A549 (cell line): Measurements from ENCODE around the gene ZNF423. TPM values are rescaled to one million over a fixed set of nuclear protein-coding genes. Genes with fewer than 3 reads are reported as not detected.

Experiments
- ATAC-seq, 2 experiments: fragments of 200-7000 bp in 1 of 2; fragments of >200 bp in 1 of 2; cut with Nextera tagmentation in 1 of 2; cut with Tn5 transposase in 1 of 2; 3 replicates each; pipeline versions ENCODE4 v1.8.0 to v1.9.1; 2018 to 2020; ENCODE audit warnings: mild to moderate bottlenecking in 1 of 2, moderate library complexity in 1 of 2
- CTCF ChIA-PET: fragments of 300-600 bp; sonication (Branson Sonifier 250); formaldehyde crosslinking; extraction: SDS; loops from one replicate; lab custom pipeline; 2021; ENCODE audit warnings: antibody characterized with exemption, inconsistent platforms; lab: Yijun Ruan, JAX
- POLR2A ChIA-PET: fragments of 350-600 bp; formaldehyde crosslinking; extraction: SDS; loops from one replicate; lab custom pipeline; 2021; ENCODE audit warnings: antibody characterized with exemption, inconsistent platforms; lab: Yijun Ruan, JAX
- DNase-seq, 2 experiments: peaks; one replicate each; pipeline versions ENCODE4 v3.0.0 to v3.0.0-alpha.2; 2011 to 2016; ENCODE audit warnings: low read depth in 1 of 2, low spot score in 1 of 2
- FAIRE-seq: peaks from 2 replicates; lab custom pipeline; 2011; peaks lifted over from hg19 to GRCh38; lab: Jason Lieb, UNC
- H3K27ac ChIP-seq, 2 experiments: fragments of >200 bp; sonication (Bioruptor Twin); formaldehyde crosslinking; 3 replicates each; pipeline ENCODE4 v1.5.1; 2016 to 2017
- H3K4me1 ChIP-seq: fragments of >200 bp; sonication (Bioruptor Twin); formaldehyde crosslinking; 3 replicates; pipeline ENCODE4 v1.6.1; 2016
- H3K4me2 ChIP-seq: fragments of >200 bp; sonication (Bioruptor Twin); formaldehyde crosslinking; 3 replicates; pipeline ENCODE4 v1.6.1; 2016
- H3K4me3 ChIP-seq: fragments of >200 bp; sonication (Bioruptor Twin); formaldehyde crosslinking; 3 replicates; pipeline ENCODE4 v1.5.1; 2016
- H3K9me3 ChIP-seq: fragments of >200 bp; sonication (Bioruptor Twin); formaldehyde crosslinking; 3 replicates; pipeline ENCODE4 v1.6.1; 2016
- BCL3 ChIP-seq: fragments of >200 bp; sonication (Bioruptor Twin); formaldehyde crosslinking; IDR thresholded peaks from 3 replicates; pipeline ENCODE4 v1.6.1; 2016
- BHLHE40 ChIP-seq: IDR thresholded peaks from 2 replicates; pipeline ENCODE4 v1.6.1; 2012; ENCODE audit warnings: low read depth, low read length, inconsistent platforms
- CBX2 ChIP-seq: fragments of 200-600 bp; sonication (generic); IDR thresholded peaks from 2 replicates; pipeline ENCODE4 v1.6.1; 2016; ENCODE audit warnings: low read depth, mild to moderate bottlenecking, borderline replicate concordance
- CHD2 ChIP-seq: fragments of 150-350 bp; IDR thresholded peaks from 2 replicates; pipeline ENCODE4 v1.6.1; 2014; ENCODE audit warnings: low read length; ENCODE audit not compliant: partially characterized antibody
- CHD4 ChIP-seq: fragments of 200-600 bp; sonication (generic); IDR thresholded peaks from 2 replicates; pipeline ENCODE4 v1.6.1; 2016; ENCODE audit warnings: antibody characterized with exemption, mild to moderate bottlenecking, borderline replicate concordance
- EHF ChIP-seq: fragments of 250-450 bp; sonication (Bioruptor Pico); IDR thresholded peaks from 2 replicates; pipeline ENCODE4 v1.5.0; 2020; ENCODE audit warnings: mild to moderate bottlenecking
- EP300 ChIP-seq, 2 experiments: fragments of >200 bp; sonication (Bioruptor Twin); formaldehyde crosslinking; IDR thresholded peaks; 2 replicates in 1 of 2; 3 replicates in 1 of 2; pipeline ENCODE4 v1.6.1; 2016 to 2017
- ESRRA ChIP-seq: fragments of 150-350 bp; IDR thresholded peaks from 2 replicates; pipeline ENCODE4 v1.6.1; 2014; ENCODE audit warnings: mild to moderate bottlenecking, low read length, borderline replicate concordance
- FOSB ChIP-seq: fragments of 250-450 bp; sonication (Bioruptor Pico); IDR thresholded peaks from 2 replicates; pipeline ENCODE4 v1.5.0; 2020; ENCODE audit warnings: mild to moderate bottlenecking, moderate library complexity
- FOSL2 ChIP-seq, 2 experiments: fragments of 450-650 bp in 1 of 2; fragments of >200 bp in 1 of 2; sonication (Bioruptor Twin) in 1 of 2; formaldehyde crosslinking; IDR thresholded peaks; 2 replicates each; pipeline versions ENCODE4 v1.5.0 to v1.6.1; 2016 to 2020; ENCODE audit warnings: mild to moderate bottlenecking in 1 of 2, moderate library complexity in 1 of 2
- GATA3 ChIP-seq: IDR thresholded peaks from 2 replicates; pipeline ENCODE4 v1.6.1; 2012; ENCODE audit warnings: borderline replicate concordance
- HOXA7 ChIP-seq: fragments of 250-450 bp; sonication (Bioruptor Pico); IDR thresholded peaks from 2 replicates; pipeline ENCODE4 v1.5.0; 2020; ENCODE audit warnings: mild to moderate bottlenecking, moderate library complexity
- HOXB5 ChIP-seq: fragments of 250-450 bp; sonication (Bioruptor Pico); IDR thresholded peaks from 2 replicates; pipeline ENCODE4 v1.5.0; 2020; ENCODE audit warnings: mild to moderate bottlenecking, moderate library complexity
- JUN ChIP-seq, 2 experiments: fragments of >200 bp; sonication (Bioruptor Twin); formaldehyde crosslinking; IDR thresholded peaks; 2 replicates in 1 of 2; 3 replicates in 1 of 2; pipeline ENCODE4 v1.6.1; 2016 to 2017
- KDM5A ChIP-seq: fragments of 200-600 bp; sonication (generic); IDR thresholded peaks from 2 replicates; pipeline ENCODE4 v1.6.1; 2016; ENCODE audit warnings: antibody characterized with exemption, mild to moderate bottlenecking
- MAFK ChIP-seq: fragments of 450-650 bp; IDR thresholded peaks from 2 replicates; pipeline ENCODE4 v1.6.1; 2014; ENCODE audit not compliant: partially characterized antibody
- NPAS2 ChIP-seq: fragments of 250-450 bp; sonication (Bioruptor Pico); IDR thresholded peaks from 2 replicates; pipeline ENCODE4 v1.8.0; 2022; ENCODE audit warnings: mild to moderate bottlenecking, moderate library complexity, borderline replicate concordance
- NR3C1 ChIP-seq: fragments of >200 bp; sonication (Bioruptor Twin); formaldehyde crosslinking; IDR thresholded peaks from 3 replicates; pipeline ENCODE4 v1.6.1; 2017
- PBX3 ChIP-seq: IDR thresholded peaks from 2 replicates; pipeline ENCODE4 v1.6.1; 2012
- RARB ChIP-seq: fragments of 250-450 bp; sonication (Bioruptor Pico); IDR thresholded peaks from 2 replicates; pipeline ENCODE4 v1.8.0; 2021; ENCODE audit warnings: mild to moderate bottlenecking, moderate library complexity
- REST ChIP-seq: fragments of 200-600 bp; sonication (generic); IDR thresholded peaks from 2 replicates; pipeline ENCODE4 v1.6.1; 2016; ENCODE audit warnings: antibody characterized with exemption, mild to moderate bottlenecking, moderate library complexity
- RNF2 ChIP-seq: fragments of 200-600 bp; sonication (generic); IDR thresholded peaks from 2 replicates; pipeline ENCODE4 v1.6.1; 2016; ENCODE audit warnings: low read depth, mild to moderate bottlenecking, antibody characterized with exemption, moderate library complexity, borderline replicate concordance
- TFCP2L1 ChIP-seq: fragments of 250-450 bp; sonication (Bioruptor Pico); IDR thresholded peaks from 2 replicates; pipeline ENCODE4 v1.5.0; 2021; ENCODE audit warnings: mild to moderate bottlenecking
- ZFP36 ChIP-seq: fragments of 450-650 bp; IDR thresholded peaks from 2 replicates; pipeline ENCODE4 v1.6.1; 2014; ENCODE audit warnings: borderline replicate concordance; ENCODE audit not compliant: partially characterized antibody
- ZNF302 ChIP-seq: fragments of 250-450 bp; sonication (Bioruptor Pico); IDR thresholded peaks from 2 replicates; pipeline ENCODE4 v1.9.0; 2021; ENCODE audit warnings: inconsistent platforms, mild to moderate bottlenecking, moderate library complexity
- ZSCAN20 ChIP-seq: fragments of 250-450 bp; sonication (Bioruptor Pico); IDR thresholded peaks from 2 replicates; pipeline ENCODE4 v1.8.0; 2022; ENCODE audit warnings: mild to moderate bottlenecking, moderate library complexity
- WGBS: methylation state at CpG from one replicate; pipeline ENCODE4 v1.1.6; 2017; ENCODE audit errors: missing lambda C conversion rate; 5-methylcytosine and 5-hydroxymethylcytosine counted together
- polyA plus RNA-seq, 4 experiments: library from polyadenylated mRNA; depleted of rRNA in 3 of 4; stranded (reverse); fragments of >200 nt; fragmentation: RNase III in 1 of 4; extraction: RNeasy Plus Mini Kit Qiagen cat#74134 plus additional on column Dnase treatment in 1 of 4; gene quantifications; 2 replicates in 3 of 4; 3 replicates in 1 of 4; pipeline ENCODE4 v1.2.3, GENCODE V29; 2011 to 2017

Gene ZNF423
- polyA plus RNA-seq, 2 of the 4 experiments (the other 2 are of a cell fraction) = 0.04 to 0.10 TPM

GRCh38 chr16:49779979-49780378 is 75.9 kb downstream of the ZNF423 start:
- ChIA-PET CTCF (no interaction called here), POLR2A (no interaction called here)
- no peak for ATAC-seq
- no peak for DNase-seq
- TF ChIP-seq MAFK = no peak
- no peak for TF ChIP-seq REST
- no peak for TF ChIP-seq EP300 (IDR thresholded peaks at IDR 0.05)
- no peak for TF ChIP-seq GATA3
- TF ChIP-seq HOXA7 = no peak
- TF ChIP-seq ZSCAN20 (CRISPR knock-in tag) = no peak
- TF ChIP-seq NPAS2 (CRISPR knock-in tag) = no peak
- TF ChIP-seq KDM5A = no peak
- no peak for TF ChIP-seq NR3C1
- no peak for TF ChIP-seq RARB (CRISPR knock-in tag)
- no peak for TF ChIP-seq ZFP36
- no peak for TF ChIP-seq HOXB5 (CRISPR knock-in tag)
- TF ChIP-seq FOSL2 (IDR thresholded peaks at IDR 0.05) = no peak
- no peak for TF ChIP-seq FOSL2 (CRISPR knock-in tag; IDR thresholded peaks at IDR 0.05)
- no peak for TF ChIP-seq FOSB (CRISPR knock-in tag)
- TF ChIP-seq PBX3 = no peak
- TF ChIP-seq CBX2 = no peak
- no peak for TF ChIP-seq CHD2
- Histone ChIP-seq H3K4me1 (no peaks in the 10 kb centered on the region), H3K4me2 (no peak overlapping the region), H3K4me3 (no peak overlapping the region), H3K27ac (no peak overlapping the region), H3K9me3 (no peaks in the 10 kb centered on the region)
- WGBS = 11% methylated on average over 7 of the region's 7 CpGs
- FAIRE-seq = no peak

GRCh38 chr16:49778202-49778930 is 77.5 kb downstream of the ZNF423 start:
- CTCF ChIA-PET = interaction anchor here (0.6 to 0.8 kb wide), 2 partner anchors 41 to 260 kb away, joined by 3 read pairs; no protein-coding TSS in a partner anchor
- FAIRE-seq (no peak), ATAC-seq (no peak), DNase-seq (no peak)
- no peak for TF ChIP-seq CHD4
- no peak for TF ChIP-seq RNF2
- TF ChIP-seq ZFP36 = no peak
- TF ChIP-seq BCL3 = no peak
- no peak for TF ChIP-seq BHLHE40
- TF ChIP-seq HOXA7 = no peak
- TF ChIP-seq CBX2 = no peak
- TF ChIP-seq ESRRA = no peak
- TF ChIP-seq TFCP2L1 (CRISPR knock-in tag) = no peak
- no peak for TF ChIP-seq ZNF302 (CRISPR knock-in tag)
- TF ChIP-seq EHF (CRISPR knock-in tag) = no peak
- TF ChIP-seq JUN (IDR thresholded peaks at IDR 0.05) = no peak
- H3K4me1 ChIP-seq = no peaks in the 10 kb centered on the region
- H3K4me2 ChIP-seq = no peak overlapping the region
- WGBS = 30% methylated on average over 8 of the region's 11 CpGs
- POLR2A ChIA-PET = no interaction called here
- no peak overlapping the region for H3K27ac ChIP-seq
- no peaks in the 10 kb centered on the region for H3K9me3 ChIP-seq
- no peak overlapping the region for H3K4me3 ChIP-seq
